ENCODE results near the gene DEPDC5. TPM values are rescaled to one million over a fixed set of nuclear protein-coding genes. Genes with fewer than 3 reads are reported as not detected.

The DEPDC5 gene
- total and polyA plus RNA-seq, 9 of the 15 experiments (the other 6 are each of a cell fraction or from before 2014, with no cell fraction given) = 2.3 to 12.3 (median 10.7) TPM

- no peak for TF ChIP-seq THRB (CRISPR knock-in tag; conservative IDR thresholded peaks at IDR 0.05)
- no peak for TF ChIP-seq CBFA2T3 (IDR thresholded peaks at IDR 0.05)
- TF ChIP-seq E2F5 (CRISPR knock-in tag; IDR thresholded peaks at IDR 0.05) = no peak
- TF ChIP-seq NR3C1 (CRISPR knock-in tag; IDR thresholded peaks at IDR 0.05) = no peak
- TF ChIP-seq MAFF (IDR thresholded peaks at IDR 0.05; ENCODE audit: low read length) = no peak
- TF ChIP-seq, protein P1, sequence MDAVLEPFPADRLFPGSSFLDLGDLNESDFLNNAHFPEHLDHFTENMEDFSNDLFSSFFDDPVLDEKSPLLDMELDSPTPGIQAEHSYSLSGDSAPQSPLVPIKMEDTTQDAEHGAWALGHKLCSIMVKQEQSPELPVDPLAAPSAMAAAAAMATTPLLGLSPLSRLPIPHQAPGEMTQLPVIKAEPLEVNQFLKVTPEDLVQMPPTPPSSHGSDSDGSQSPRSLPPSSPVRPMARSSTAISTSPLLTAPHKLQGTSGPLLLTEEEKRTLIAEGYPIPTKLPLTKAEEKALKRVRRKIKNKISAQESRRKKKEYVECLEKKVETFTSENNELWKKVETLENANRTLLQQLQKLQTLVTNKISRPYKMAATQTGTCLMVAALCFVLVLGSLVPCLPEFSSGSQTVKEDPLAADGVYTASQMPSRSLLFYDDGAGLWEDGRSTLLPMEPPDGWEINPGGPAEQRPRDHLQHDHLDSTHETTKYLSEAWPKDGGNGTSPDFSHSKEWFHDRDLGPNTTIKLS (IDR thresholded peaks at IDR 0.05; ENCODE audit: borderline replicate concordance, low read depth) = peak; percentile 27; the same call in 1 of the 2 replicates
- TF ChIP-seq, protein P2, sequence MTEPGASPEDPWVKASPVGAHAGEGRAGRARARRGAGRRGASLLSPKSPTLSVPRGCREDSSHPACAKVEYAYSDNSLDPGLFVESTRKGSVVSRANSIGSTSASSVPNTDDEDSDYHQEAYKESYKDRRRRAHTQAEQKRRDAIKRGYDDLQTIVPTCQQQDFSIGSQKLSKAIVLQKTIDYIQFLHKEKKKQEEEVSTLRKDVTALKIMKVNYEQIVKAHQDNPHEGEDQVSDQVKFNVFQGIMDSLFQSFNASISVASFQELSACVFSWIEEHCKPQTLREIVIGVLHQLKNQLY (CRISPR knock-in tag; conservative IDR thresholded peaks at IDR 0.05) = no peak
- no peak for TF ChIP-seq CTCFL (IDR thresholded peaks at IDR 0.05; ENCODE audit: borderline replicate concordance, insufficient read depth, low read depth, low read length, poor library complexity, severe bottlenecking)
- TF ChIP-seq ZNF699 (CRISPR knock-in tag; IDR thresholded peaks at IDR 0.05; ENCODE audit: insufficient replicate concordance) = no peak
- peak; percentile 94 for TF ChIP-seq EP400 (IDR thresholded peaks at IDR 0.05)
- TF ChIP-seq ZNF408 (CRISPR knock-in tag; IDR thresholded peaks at IDR 0.05; ENCODE audit: low read depth) = no peak
- TF ChIP-seq ASH1L (IDR thresholded peaks at IDR 0.05; ENCODE audit: borderline replicate concordance, low read depth, partially characterized antibody) = no peak
- TF ChIP-seq MAZ (CRISPR knock-in tag; conservative IDR thresholded peaks at IDR 0.05 in 1 of 2, IDR thresholded peaks at IDR 0.05 in 1 of 2) = peak; percentile 68 to 85; a peak in 3 of 4 replicates
- TF ChIP-seq, protein P3, sequence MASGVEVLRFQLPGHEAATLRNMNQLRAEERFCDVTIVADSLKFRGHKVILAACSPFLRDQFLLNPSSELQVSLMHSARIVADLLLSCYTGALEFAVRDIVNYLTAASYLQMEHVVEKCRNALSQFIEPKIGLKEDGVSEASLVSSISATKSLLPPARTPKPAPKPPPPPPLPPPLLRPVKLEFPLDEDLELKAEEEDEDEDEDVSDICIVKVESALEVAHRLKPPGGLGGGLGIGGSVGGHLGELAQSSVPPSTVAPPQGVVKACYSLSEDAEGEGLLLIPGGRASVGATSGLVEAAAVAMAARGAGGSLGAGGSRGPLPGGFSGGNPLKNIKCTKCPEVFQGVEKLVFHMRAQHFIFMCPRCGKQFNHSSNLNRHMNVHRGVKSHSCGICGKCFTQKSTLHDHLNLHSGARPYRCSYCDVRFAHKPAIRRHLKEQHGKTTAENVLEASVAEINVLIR (CRISPR knock-in tag; IDR thresholded peaks at IDR 0.05) = no peak
- no peak for TF ChIP-seq PHB2 (IDR thresholded peaks at IDR 0.05; ENCODE audit: low read depth)
- TF ChIP-seq CBX1 (IDR thresholded peaks at IDR 0.05; ENCODE audit: low read depth) = peak; percentile 91; the same call in 1 of the 2 replicates
- TF ChIP-seq HEY1 (CRISPR knock-in tag; IDR thresholded peaks at IDR 0.05; ENCODE audit: borderline replicate concordance) = no peak
Observed at GRCh38 chr22:31753634-31754501, at the start of gene DEPDC5 (continued).

Measured in K562 (cell line).